Activated CD4-positive, alpha-beta T cell treated with anti-CD3 and anti-CD28 coated beads, Interleukin-2, amount 10 ng/mL, durations not matched to agents 24 days and 14 days (primary cell): ENCODE measurements around the gene CHST15. TPM values are rescaled to one million over a fixed set of nuclear protein-coding genes. Genes with fewer than 3 reads are reported as not detected.
"Not testable (repeated sequence)": the region's sequence is repeated elsewhere in the genome, so short reads cannot be mapped to it uniquely, and the experiment has no call there.

Experiments
- DNase-seq: peaks from one replicate; pipeline ENCODE4 v3.0.0; 2022
- H3K27ac Mint-ChIP-seq: one replicate; pipeline ENCODE4 v1.8.0; 2022; ENCODE audit warnings: mild to moderate bottlenecking, mixed read lengths
- H3K27me3 Mint-ChIP-seq: one replicate; pipeline ENCODE4 v1.8.0; 2022; ENCODE audit warnings: mixed read lengths
- H3K36me3 Mint-ChIP-seq: one replicate; pipeline ENCODE4 v1.8.0; 2022; ENCODE audit warnings: low read depth, mild to moderate bottlenecking, mixed read lengths
- H3K4me1 Mint-ChIP-seq: one replicate; pipeline ENCODE4 v1.8.0; 2021; ENCODE audit warnings: mixed read lengths
- H3K4me3 Mint-ChIP-seq: one replicate; pipeline ENCODE4 v1.8.0; 2022; ENCODE audit warnings: mild to moderate bottlenecking, moderate library complexity, mixed read lengths
- H3K9me3 Mint-ChIP-seq: one replicate; pipeline ENCODE4 v1.8.0; 2021; ENCODE audit warnings: mixed read lengths
- intact Hi-C: fragments of 100-400 bp; cut with micrococcal nuclease; formaldehyde crosslinking; loops from one replicate; pipeline ENCODE4 v1.15.1; 2023
- total RNA-seq: library from RNA; stranded (reverse); gene quantifications from 2 replicates; pipeline ENCODE4 v1.2.3, GENCODE V29; 2022

CHST15 gene
- total RNA-seq, 1 donor from 2014 or later, result 0.16 TPM

- no peaks in the 10 kb centered on the region for H3K27me3 Mint-ChIP-seq
- no peaks in the 10 kb centered on the region for H3K4me1 Mint-ChIP-seq
- no peaks in the 10 kb centered on the region for H3K36me3 Mint-ChIP-seq
- intact Hi-C loops, result no loop called here
- H3K4me3 Mint-ChIP-seq, result no peak overlapping the region
- H3K27ac Mint-ChIP-seq, result no peak overlapping the region
- H3K9me3 Mint-ChIP-seq, result no peaks in the 10 kb centered on the region
- no peak for DNase-seq
Measured at GRCh38 chr10:124117511-124117785, 24.1 kb upstream of the CHST15 start.

DNA sequence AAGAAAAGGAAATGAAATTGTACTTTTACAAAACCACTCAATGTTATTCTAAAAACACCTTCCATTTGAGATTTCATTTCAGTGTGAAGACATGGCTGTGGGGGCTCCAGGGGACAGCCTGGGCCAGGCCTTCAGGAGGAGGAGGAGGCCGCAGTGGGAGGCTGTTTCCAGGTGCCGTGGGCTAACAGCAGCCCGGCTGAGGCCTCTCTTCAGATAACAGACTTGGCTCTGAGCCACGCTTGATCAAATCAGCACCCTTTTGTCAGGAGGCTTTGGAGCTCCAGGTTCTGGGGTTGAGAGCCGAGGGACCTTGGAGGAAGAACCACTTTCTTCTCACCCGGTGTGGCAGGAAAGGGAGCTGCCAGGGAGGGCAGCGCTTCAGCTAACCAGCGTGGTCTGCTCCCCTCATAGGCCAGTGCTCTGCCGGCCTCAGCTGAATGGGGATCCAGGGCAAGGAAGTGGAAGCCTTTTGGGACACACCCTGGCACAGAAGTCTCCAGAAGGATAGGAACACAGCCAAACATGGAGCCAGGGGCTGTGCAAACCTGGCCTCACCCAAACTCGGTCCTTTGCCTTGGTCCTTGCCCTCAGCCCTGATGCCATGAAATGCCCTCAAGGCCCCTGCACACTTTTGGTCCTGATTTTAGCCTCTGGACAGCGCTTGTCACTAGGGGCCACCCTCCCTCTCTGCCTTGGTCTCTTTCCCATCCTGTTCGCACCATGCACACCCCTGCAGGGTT, 23.5 kb upstream of the CHST15 start:
- Mint-ChIP-seq H3K4me1 (no peaks in the 10 kb centered on the region), H3K27me3 (no peaks in the 10 kb centered on the region), H3K4me3 (no peak overlapping the region), H3K9me3 (no peaks in the 10 kb centered on the region), H3K27ac (no peak overlapping the region), H3K36me3 (no peaks in the 10 kb centered on the region)
- intact Hi-C loops, result no loop called here
- DNase-seq, result no peak

DNA sequence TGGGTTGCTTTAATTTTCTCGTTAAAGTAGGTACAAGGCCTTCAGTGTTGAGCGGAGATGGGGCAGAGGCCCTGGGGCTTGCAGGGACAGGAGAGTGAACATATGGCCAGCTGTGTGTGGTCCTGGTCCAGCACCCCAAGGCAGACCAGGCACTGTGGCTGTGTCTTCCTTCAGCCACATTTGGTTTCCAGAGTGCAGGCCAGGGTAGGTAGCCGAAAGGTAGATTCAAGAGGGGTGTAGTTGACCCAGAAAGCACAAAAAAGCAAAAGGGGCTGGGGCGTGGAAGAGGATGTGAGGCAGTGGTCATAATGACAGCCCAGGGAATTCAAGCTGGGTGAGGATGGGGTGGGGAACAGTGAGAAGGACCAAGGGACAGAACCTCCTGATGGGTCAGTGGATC, 21.3 kb upstream of the CHST15 start:
- Mint-ChIP-seq H3K27ac (no peak overlapping the region), H3K4me3 (no peak overlapping the region), H3K27me3 (no peaks in the 10 kb centered on the region), H3K4me1 (no peaks in the 10 kb centered on the region), H3K9me3 (no peaks in the 10 kb centered on the region), H3K36me3 (no peaks in the 10 kb centered on the region)
- no peak for DNase-seq
- intact Hi-C loops, result no loop called here

DNA sequence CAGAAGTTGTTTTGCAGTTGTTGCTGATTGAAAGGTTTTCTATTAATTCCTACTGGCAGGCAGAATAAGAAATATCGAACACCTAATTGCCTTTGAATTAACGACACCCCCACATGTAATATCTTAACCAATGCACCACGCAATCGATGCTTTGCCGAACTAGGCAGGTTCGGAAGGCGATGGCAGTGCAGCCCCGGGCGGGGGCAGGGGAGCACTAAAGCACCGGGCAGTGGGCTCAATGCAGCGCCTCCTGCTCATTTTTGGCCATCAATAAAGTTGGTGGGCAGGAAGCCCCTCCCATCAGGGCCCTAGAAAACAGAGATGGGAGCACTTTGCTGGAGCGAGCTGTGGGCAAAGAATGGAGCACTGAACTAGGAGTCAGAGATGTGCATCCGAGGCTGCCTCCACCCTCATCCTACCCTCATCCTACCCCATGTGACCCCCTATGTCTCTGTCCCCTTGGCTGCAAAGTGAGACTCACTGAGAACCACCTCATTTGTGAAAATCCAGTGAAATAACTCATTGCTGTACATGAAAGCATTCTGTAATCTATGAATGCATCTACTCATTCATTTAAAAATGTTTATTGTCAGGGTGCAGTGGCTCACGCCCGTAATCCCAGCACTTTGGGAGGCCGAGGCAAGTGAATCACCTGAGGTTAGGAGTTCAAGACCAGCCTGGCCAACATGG, 19.6 kb upstream of the CHST15 start:
- no peaks in the 10 kb centered on the region for H3K27me3 Mint-ChIP-seq
- DNase-seq, result no peak
- intact Hi-C loops, result no loop called here
- no peaks in the 10 kb centered on the region for H3K4me1 Mint-ChIP-seq
- no peaks in the 10 kb centered on the region for H3K36me3 Mint-ChIP-seq
- H3K9me3 Mint-ChIP-seq, result no peaks in the 10 kb centered on the region
- no peak overlapping the region for H3K27ac Mint-ChIP-seq
- no peak overlapping the region for H3K4me3 Mint-ChIP-seq

GRCh38 chr10:124110882-124111281, 17.5 kb upstream of the CHST15 start:
- no peak for DNase-seq
- intact Hi-C loops, result no loop called here
- Mint-ChIP-seq H3K4me3 (no peak overlapping the region), H3K36me3 (no peaks in the 10 kb centered on the region), H3K4me1 (peaks cover 2% of the 10 kb centered on the region), H3K27ac (no peak overlapping the region), H3K9me3 (no peaks in the 10 kb centered on the region), H3K27me3 (no peaks in the 10 kb centered on the region)

GRCh38 chr10:124109261-124109660, 15.9 kb upstream of the CHST15 start:
- Mint-ChIP-seq H3K36me3 (no peaks in the 10 kb centered on the region), H3K4me1 (peaks cover 2% of the 10 kb centered on the region), H3K9me3 (no peaks in the 10 kb centered on the region), H3K4me3 (no peak overlapping the region), H3K27me3 (no peaks in the 10 kb centered on the region), H3K27ac (no peak overlapping the region)
- DNase-seq, result no peak
- intact Hi-C loops, result no loop called here

DNA sequence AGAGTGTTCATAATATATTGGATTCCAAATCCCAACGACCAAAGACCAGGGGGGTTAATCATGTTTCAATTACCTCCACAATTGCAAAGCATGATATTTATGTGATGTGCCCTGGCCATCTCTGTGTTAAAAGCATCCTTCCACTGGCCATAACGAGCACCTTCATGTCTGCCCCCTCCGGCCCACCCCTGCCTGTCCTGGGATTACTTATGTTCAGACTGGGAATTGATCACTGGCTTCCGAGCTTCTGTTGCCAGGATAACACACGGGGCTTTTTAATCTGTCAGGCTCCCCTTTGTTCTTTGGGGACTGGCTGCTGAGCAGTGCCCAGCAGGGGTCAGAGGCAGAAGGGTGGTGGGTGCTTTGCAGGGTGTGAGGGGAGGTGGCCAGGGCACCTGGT, 13.7 kb upstream of the CHST15 start:
- no peak for DNase-seq
- Mint-ChIP-seq H3K27ac (no peak overlapping the region), H3K4me1 (peaks cover 2% of the 10 kb centered on the region), H3K9me3 (no peaks in the 10 kb centered on the region), H3K27me3 (no peaks in the 10 kb centered on the region), H3K36me3 (no peaks in the 10 kb centered on the region), H3K4me3 (no peak overlapping the region)
- intact Hi-C loops, result no loop called here

- no peak for DNase-seq
- Mint-ChIP-seq H3K27ac (no peak overlapping the region), H3K9me3 (no peaks in the 10 kb centered on the region), H3K4me3 (no peak overlapping the region), H3K36me3 (no peaks in the 10 kb centered on the region), H3K27me3 (no peaks in the 10 kb centered on the region), H3K4me1 (peaks cover 2% of the 10 kb centered on the region)
- intact Hi-C loops, result no loop called here
Measured at GRCh38 chr10:124106241-124106879, 13.0 kb upstream of the CHST15 start.

- Mint-ChIP-seq H3K4me1 (peaks cover 2% of the 10 kb centered on the region), H3K4me3 (no peak overlapping the region), H3K36me3 (no peaks in the 10 kb centered on the region), H3K27ac (no peak overlapping the region), H3K27me3 (no peaks in the 10 kb centered on the region), H3K9me3 (no peaks in the 10 kb centered on the region)
- intact Hi-C loops, result no loop called here
- DNase-seq, result no peak
Measured at GRCh38 chr10:124105594-124105993, 12.2 kb upstream of the CHST15 start.

DNA sequence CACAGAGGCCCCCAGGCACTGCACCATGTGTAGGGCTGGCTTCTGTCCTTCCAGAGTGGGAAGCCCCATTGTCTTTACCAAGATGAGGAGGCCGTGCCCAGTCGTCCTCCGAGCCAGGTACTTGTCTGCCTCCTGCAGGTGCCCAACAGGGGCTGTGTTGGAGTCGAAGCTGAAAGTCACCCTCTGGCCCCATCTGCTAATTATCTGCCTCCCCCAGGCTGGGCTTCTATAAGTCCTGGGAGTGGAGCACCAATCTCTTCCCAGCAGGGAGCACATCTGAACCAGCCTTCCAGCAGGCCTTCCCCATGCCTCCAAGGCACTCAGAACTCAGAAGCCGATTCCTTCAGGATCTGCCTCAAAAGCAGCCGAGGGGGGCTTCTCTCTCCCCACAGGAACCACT, 11.6 kb upstream of the CHST15 start:
- Mint-ChIP-seq H3K4me1 (peaks cover 2% of the 10 kb centered on the region), H3K36me3 (no peaks in the 10 kb centered on the region), H3K4me3 (no peak overlapping the region), H3K27ac (no peak overlapping the region), H3K9me3 (no peaks in the 10 kb centered on the region), H3K27me3 (peaks cover 1% of the 10 kb centered on the region)
- intact Hi-C loops, result no loop called here
- DNase-seq, result no peak

GRCh38 chr10:124104011-124104627, 10.7 kb upstream of the CHST15 start:
- peaks cover 1% of the 10 kb centered on the region for H3K27me3 Mint-ChIP-seq
- intact Hi-C loops, result no loop called here
- no peaks in the 10 kb centered on the region for H3K36me3 Mint-ChIP-seq
- no peak overlapping the region for H3K4me3 Mint-ChIP-seq
- peaks cover 2% of the 10 kb centered on the region for H3K4me1 Mint-ChIP-seq
- no peak overlapping the region for H3K27ac Mint-ChIP-seq
- no peaks in the 10 kb centered on the region for H3K9me3 Mint-ChIP-seq
- no peak for DNase-seq

DNA sequence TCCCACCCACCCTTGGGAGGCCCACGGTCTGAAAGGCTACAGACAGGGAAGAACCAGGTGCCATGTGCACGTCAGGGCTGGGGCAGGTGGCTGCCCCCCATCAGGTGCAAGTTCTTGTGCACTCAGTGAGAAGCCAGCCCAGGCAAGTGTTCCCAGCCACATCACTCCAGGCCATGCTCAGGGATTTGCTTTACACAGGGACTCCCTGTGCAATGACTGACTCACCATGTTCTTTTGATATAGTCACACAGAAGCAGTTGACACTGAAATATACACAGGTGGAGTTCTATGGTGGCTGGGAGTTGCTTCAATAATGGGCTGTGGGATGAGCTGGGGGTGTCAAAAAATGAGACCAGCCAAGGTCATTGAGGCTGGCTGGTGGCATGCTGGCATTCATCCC, 8.0 kb upstream of the CHST15 start:
- H3K4me3 Mint-ChIP-seq, result no peak overlapping the region
- DNase-seq, result no peak
- peaks cover 7% of the 10 kb centered on the region for H3K27me3 Mint-ChIP-seq
- H3K9me3 Mint-ChIP-seq, result no peaks in the 10 kb centered on the region
- no peak overlapping the region for H3K27ac Mint-ChIP-seq
- intact Hi-C loops, result no loop called here
- peaks cover 2% of the 10 kb centered on the region for H3K4me1 Mint-ChIP-seq
- no peaks in the 10 kb centered on the region for H3K36me3 Mint-ChIP-seq

GRCh38 chr10:124100651-124101050, 7.3 kb upstream of the CHST15 start:
- H3K27ac Mint-ChIP-seq, H3K9me3 Mint-ChIP-seq, H3K4me3 Mint-ChIP-seq, H3K4me1 Mint-ChIP-seq, H3K36me3 Mint-ChIP-seq, intact Hi-C loops, DNase-seq: not testable (repeated sequence)
- H3K27me3 Mint-ChIP-seq, result peaks cover 13% of the 10 kb centered on the region

DNA sequence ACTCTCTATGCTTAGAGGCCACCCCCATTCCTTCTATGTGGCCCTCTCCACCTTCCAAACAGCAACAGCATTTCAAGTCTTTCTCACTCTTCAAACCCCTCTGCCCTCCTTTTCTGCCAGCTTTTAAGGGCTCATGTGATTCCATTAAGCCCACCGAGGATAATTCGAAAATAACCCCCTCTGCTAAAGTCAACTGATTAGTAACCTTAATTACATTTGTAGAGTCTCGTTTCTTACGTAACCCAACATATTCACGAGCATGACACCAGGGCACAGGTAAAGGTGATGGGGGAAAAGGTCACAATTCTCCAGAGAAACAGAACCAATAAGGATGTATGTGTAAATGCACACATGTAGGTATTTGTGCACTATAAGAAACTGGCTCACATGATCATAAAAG, 6.7 kb upstream of the CHST15 start:
- H3K4me3 Mint-ChIP-seq, result no peak overlapping the region
- H3K36me3 Mint-ChIP-seq, result no peaks in the 10 kb centered on the region
- intact Hi-C loops, result no loop called here
- peaks cover 18% of the 10 kb centered on the region for H3K27me3 Mint-ChIP-seq
- no peaks in the 10 kb centered on the region for H3K4me1 Mint-ChIP-seq
- no peaks in the 10 kb centered on the region for H3K9me3 Mint-ChIP-seq
- no peak for DNase-seq
- H3K27ac Mint-ChIP-seq, result no peak overlapping the region
